ENCODE data around the gene ALG6.

Gene ALG6

DNA sequence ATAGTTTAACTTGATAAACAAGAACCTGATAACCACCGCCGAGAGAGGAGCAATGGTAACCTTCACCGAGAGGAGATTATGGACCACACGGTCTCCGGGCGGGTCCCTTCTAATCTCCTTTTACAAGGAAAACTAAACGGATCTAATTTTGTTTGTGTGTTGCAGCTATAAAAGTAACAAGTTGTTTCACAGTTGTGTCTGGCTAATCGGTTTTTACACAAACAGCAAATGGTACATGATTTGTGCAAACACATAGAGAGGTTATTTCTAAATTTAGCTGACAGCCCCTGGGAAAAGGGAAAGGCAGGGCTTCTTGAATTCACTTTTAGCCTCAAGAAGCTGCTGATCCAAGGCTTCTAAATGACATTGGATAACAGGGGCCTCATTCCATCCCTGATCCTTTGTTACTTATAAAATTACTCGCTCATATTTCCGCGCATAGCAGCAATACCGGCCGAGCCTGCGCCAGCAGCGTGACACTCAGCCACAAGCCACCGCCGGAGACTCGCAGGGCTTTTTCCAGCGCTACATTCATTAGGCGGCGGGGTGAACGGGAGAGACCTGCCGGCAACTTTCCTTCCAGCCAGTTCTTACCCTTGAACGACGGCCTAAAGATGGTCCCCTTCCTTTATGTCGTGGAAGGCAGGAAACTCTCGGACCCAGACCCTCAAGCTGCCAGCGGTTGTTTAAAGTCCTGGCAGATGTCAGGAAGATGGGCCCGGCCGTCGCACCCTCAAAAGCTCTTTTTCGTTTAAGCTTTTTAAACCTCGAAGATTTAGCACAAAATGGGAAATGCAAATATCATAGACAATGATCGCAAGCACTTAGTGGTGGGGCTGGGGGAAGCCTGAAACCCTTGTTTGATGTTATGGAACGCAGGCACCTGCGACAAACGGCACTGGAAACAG lies 40.7 kb upstream of the ALG6 start:
- no peak overlapping the region for H3K27ac ChIP-seq
- no peak for TF ChIP-seq Cebpa-rat (IDR thresholded peaks at IDR 0.05)
- peak overlapping the region in 4 of 11 experiments; percentile 6 to 53 (median 34); a peak in 6 of 22 replicates for H3K4me2 ChIP-seq
- peaks cover 0 to 6% (median 0%) of the 10 kb centered on the region in 11 experiments; a peak in 2 of 22 replicates for H3K36me3 ChIP-seq
- peak overlapping the region in 3 of 10 experiments; percentile 4 to 37 (median 11); a peak in 2 of 20 replicates for H3K4me3 ChIP-seq
- H4K20me1 ChIP-seq: peaks cover 0 to 51% (median 21%) of the 10 kb centered on the region in 11 experiments; a peak in 13 of 22 replicates
- H3K27me3 ChIP-seq: peaks cover 97 to 100% (median 100%) of the 10 kb centered on the region in 11 experiments
- H3K9me3 ChIP-seq (replicated peaks in 1 of 11): peaks cover 43 to 59% (median 49%) of the 10 kb centered on the region in 11 experiments
- H3K4me1 ChIP-seq: peaks cover 0 to 6% (median 0%) of the 10 kb centered on the region in 10 experiments; a peak in 3 of 20 replicates
- no peak overlapping the region for H3K9ac ChIP-seq

DNA sequence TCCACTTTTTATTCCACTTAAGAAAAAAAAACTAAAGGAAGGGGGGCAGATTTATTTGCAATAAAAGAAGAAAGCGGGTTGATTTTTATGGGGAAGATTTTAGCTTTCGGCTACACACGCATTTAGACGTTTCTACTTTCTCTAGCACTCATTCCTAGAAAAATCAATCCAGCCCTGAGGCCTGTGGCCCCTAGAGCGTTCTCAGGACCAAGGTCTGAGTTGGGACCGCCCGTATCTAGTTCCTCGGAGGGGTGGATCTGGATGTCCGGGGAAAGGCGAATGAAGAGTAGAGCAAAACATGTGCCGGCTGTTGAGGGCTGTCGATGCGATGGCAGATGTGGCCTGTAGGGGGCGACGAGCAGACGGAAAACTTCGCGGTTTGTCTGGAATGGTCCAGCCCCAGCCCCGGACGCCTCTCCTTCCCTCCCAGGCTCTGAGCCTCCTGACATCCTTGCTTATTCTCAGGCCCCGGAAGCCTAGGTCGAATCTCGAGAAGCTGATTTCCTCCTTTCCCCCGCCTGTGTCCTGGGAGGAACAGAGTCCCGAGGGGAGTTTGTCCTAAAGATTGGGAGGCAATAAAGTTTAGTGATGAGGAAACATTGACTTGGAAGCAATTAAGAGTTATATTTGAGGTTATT lies 39.9 kb upstream of the ALG6 start:
- Histone ChIP-seq H3K4me3 (peak overlapping the region in 3 of 10 experiments; percentile 4 to 37 (median 11); a peak in 2 of 20 replicates), H3K4me2 (peak overlapping the region in 7 of 11 experiments; percentile 0 to 53 (median 6); a peak in 8 of 22 replicates), H3K27me3 (peaks cover 89 to 100% (median 97%) of the 10 kb centered on the region in 11 experiments), H4K20me1 (peaks cover 0 to 43% (median 21%) of the 10 kb centered on the region in 11 experiments; a peak in 13 of 22 replicates), H3K27ac (no peak overlapping the region), H3K4me1 (peaks cover 0 to 2% (median 0%) of the 10 kb centered on the region in 10 experiments; a peak in 3 of 20 replicates), H3K9ac (no peak overlapping the region), H3K9me3 (replicated peaks in 1 of 11) (peaks cover 35 to 51% (median 41%) of the 10 kb centered on the region in 11 experiments), H3K36me3 (peaks cover 0 to 6% (median 0%) of the 10 kb centered on the region in 11 experiments; a peak in 2 of 22 replicates)
- no peak for TF ChIP-seq Cebpa-rat (IDR thresholded peaks at IDR 0.05)

DNA sequence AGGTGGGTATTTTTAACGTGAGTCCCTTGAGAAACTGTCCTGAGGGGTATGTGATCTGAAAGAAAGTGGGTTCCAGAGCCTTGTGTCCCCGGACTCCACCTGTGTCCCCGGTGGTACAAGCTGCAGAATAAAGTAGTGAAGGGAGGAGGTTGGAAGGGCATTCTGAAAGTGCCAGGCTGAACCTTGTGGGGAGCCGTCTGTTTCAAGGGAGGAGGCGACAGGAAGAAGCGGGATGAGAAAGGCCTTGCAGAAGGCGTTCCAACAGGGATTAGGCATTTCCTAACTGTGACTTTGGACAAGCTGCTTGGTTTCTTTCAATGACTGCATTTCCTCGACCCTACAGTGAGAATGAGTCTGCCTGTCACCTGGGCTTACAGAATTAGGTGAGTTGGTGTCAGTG lies 39.3 kb upstream of the ALG6 start:
- Histone ChIP-seq H3K4me3 (no peak overlapping the region), H3K27ac (no peak overlapping the region), H3K9me3 (replicated peaks in 1 of 11) (peaks cover 29 to 45% (median 35%) of the 10 kb centered on the region in 11 experiments), H3K27me3 (peaks cover 83 to 100% (median 91%) of the 10 kb centered on the region in 11 experiments), H3K9ac (no peak overlapping the region), H3K4me2 (no peak overlapping the region), H3K36me3 (peaks cover 0 to 4% (median 0%) of the 10 kb centered on the region in 11 experiments; a peak in 2 of 22 replicates), H4K20me1 (peaks cover 0 to 37% (median 21%) of the 10 kb centered on the region in 11 experiments; a peak in 13 of 22 replicates), H3K4me1 (no peaks in the 10 kb centered on the region; a peak in 1 of 20 replicates)
- no peak for TF ChIP-seq Cebpa-rat (IDR thresholded peaks at IDR 0.05)

DNA sequence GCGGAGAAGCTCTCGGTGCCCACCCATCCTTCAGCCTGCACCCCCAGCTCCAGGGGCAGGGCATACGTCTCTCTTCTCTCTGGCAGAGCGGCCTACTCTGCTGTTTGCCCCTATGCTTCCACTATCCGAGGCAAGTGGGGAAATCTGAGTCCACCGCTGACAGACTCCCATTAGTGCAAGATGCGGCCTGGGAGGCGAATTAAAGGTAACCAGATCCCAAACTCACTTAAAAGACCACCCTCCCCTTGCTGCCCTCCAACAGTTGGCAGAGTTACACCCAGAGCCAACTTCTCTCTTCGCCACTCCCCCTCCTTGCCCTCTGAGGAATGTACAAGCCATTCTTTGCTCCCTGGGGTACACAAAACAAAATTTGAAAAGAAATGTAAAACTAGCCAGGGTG lies 38.6 kb upstream of the ALG6 start:
- H3K27ac ChIP-seq: no peak overlapping the region
- H4K20me1 ChIP-seq: peaks cover 0 to 33% (median 17%) of the 10 kb centered on the region in 11 experiments; a peak in 13 of 22 replicates
- peaks cover 77 to 97% (median 85%) of the 10 kb centered on the region in 11 experiments for H3K27me3 ChIP-seq
- H3K9ac ChIP-seq: no peak overlapping the region
- H3K9me3 ChIP-seq (replicated peaks in 1 of 11): peaks cover 22 to 38% (median 29%) of the 10 kb centered on the region in 11 experiments
- no peaks in the 10 kb centered on the region; a peak in 2 of 22 replicates for H3K36me3 ChIP-seq
- no peaks in the 10 kb centered on the region for H3K4me1 ChIP-seq
- no peak overlapping the region for H3K4me3 ChIP-seq
- no peak overlapping the region for H3K4me2 ChIP-seq
- no peak for TF ChIP-seq Cebpa-rat (IDR thresholded peaks at IDR 0.05)

DNA sequence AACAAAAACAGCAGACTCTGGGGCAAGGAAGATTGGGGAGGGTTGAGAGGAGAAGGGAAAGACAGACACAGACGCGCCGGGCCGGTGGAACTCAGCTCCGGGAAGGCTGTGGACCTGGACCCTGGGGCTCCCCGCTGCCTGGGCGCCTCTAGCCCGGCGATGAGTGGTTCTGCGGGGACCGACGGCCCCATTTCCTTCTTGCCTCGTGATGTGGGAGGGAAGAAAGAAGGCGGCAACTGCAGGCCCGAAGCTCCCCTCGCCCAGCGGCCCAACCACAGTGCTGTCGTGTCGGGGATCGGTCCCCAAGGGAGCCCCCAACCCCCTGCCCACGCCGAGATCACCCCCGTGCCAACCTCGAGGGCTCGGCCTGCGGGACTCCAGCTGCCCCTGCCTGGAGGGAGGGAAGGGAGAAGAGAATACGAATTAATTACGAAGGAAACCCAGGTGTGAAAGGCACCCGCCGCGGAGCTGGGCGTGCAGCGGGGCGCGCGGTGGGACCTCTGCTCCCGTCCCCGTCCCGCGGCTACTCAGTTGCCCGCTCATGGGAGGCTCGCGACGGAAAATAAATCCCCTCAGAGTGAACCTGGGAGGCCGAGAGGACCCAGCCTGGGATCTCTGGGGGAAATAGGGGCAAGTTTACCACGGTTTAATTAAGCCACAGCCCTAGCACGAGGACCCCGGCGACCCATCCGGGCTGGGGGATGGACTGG lies 37.7 kb upstream of the ALG6 start:
- 0 out of 20 replicates have a peak overlapping the region, but pooled peaks of 1 of the 10 experiments have one; percentile 24 for H3K4me3 ChIP-seq
- no peak overlapping the region for H3K9ac ChIP-seq
- no peak overlapping the region for H3K4me2 ChIP-seq
- peaks cover 67 to 87% (median 75%) of the 10 kb centered on the region in 11 experiments for H3K27me3 ChIP-seq
- peaks cover 13 to 30% (median 20%) of the 10 kb centered on the region in 11 experiments; a peak in 21 of 22 replicates for H3K9me3 ChIP-seq (replicated peaks in 1 of 11)
- H3K4me1 ChIP-seq: no peaks in the 10 kb centered on the region
- H4K20me1 ChIP-seq: peaks cover 0 to 26% (median 9%) of the 10 kb centered on the region in 11 experiments; a peak in 10 of 22 replicates
- H3K36me3 ChIP-seq: no peaks in the 10 kb centered on the region
- TF ChIP-seq Cebpa-rat (IDR thresholded peaks at IDR 0.05): no peak
- no peak overlapping the region for H3K27ac ChIP-seq

DNA sequence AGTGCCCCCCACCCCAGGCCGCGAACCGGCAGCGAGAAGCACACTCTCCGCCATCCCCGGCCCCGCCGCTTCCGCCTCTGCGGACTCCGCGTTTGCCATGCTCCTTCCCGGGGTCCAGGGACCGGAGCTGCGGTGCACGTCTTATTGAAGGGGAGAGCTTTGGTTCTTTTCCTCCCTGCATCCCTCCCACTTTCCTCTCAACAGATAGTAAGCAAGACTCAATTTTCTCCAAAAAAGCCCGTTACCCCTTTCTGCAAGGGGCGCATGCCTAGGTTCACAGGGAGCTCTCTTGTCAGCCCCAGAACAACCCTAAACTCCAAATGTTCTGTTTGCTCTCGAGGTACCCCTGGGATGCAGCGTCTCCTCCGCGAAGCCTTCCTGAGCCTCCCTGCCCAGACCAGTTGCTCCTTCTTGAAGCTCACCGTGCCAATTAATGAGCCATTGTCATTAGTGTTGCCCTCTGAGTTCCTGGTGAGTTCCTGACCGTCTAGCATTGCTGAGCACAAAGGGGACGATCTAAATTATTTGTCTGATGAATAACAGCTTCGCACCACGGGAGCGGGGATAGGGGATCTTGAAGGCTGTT lies 37.0 kb upstream of the ALG6 start:
- no peak overlapping the region for H3K27ac ChIP-seq
- peaks cover 13 to 30% (median 20%) of the 10 kb centered on the region in 11 experiments; a peak in 21 of 22 replicates for H3K9me3 ChIP-seq (replicated peaks in 1 of 11)
- no peaks in the 10 kb centered on the region for H3K4me1 ChIP-seq
- TF ChIP-seq Cebpa-rat (IDR thresholded peaks at IDR 0.05): no peak
- H3K4me2 ChIP-seq: no peak overlapping the region
- H3K27me3 ChIP-seq: peaks cover 60 to 81% (median 68%) of the 10 kb centered on the region in 11 experiments
- no peak overlapping the region for H3K9ac ChIP-seq
- H3K4me3 ChIP-seq: no peak overlapping the region
- no peaks in the 10 kb centered on the region for H3K36me3 ChIP-seq
- H4K20me1 ChIP-seq: peaks cover 0 to 20% (median 9%) of the 10 kb centered on the region in 11 experiments; a peak in 10 of 22 replicates

DNA sequence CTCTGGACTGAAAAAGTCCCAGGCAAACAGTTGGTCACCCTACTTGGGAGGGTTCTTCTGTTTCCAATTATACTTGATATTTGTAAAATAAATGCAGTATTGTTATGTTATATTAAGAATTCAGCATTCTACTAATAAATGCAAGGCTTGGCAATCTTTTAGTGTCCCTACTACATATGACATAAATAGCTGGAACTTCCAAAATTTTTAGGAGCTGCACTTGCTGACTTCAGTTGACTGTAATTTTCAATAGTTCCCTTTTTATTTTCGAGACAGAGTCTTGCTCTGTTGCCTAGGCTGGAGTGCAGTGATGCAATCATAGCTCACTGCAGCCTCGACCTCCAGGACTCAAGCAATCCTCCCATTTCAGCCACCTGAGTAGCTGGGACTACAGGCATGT lies 25.0 kb upstream of the ALG6 start:
- H3K4me2 ChIP-seq: no peak overlapping the region
- no peak overlapping the region for H3K27ac ChIP-seq
- no peaks in the 10 kb centered on the region for H4K20me1 ChIP-seq
- H3K4me3 ChIP-seq: no peak overlapping the region
- no peak for TF ChIP-seq Cebpa-rat (IDR thresholded peaks at IDR 0.05)
- no peak overlapping the region for H3K9ac ChIP-seq
- H3K4me1 ChIP-seq: no peaks in the 10 kb centered on the region
- H3K27me3 ChIP-seq: no peaks in the 10 kb centered on the region
- H3K9me3 ChIP-seq (replicated peaks in 1 of 11): no peaks in the 10 kb centered on the region; a peak in 1 of 22 replicates
- H3K36me3 ChIP-seq: no peaks in the 10 kb centered on the region

DNA sequence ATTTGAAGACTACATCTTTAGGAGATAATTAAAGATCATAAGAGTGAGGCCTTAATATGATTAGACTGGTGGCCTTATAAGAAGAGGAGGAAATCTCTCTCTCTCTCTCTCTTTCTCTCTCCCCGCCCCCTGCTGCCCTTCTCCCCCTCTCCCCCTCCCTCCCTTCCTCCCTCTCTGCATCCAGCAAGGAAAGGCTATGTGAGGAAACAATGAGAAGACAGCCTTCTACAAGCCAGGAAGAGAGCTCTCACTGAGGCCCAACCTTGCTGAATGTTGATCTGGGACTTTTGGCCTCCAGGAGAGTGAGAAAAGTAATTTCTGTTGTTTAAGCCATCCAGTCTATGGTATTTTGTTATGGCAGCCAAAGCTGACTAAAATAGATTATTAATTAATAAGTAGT lies 23.5 kb upstream of the ALG6 start:
- Histone ChIP-seq H3K9me3 (replicated peaks in 1 of 11) (no peaks in the 10 kb centered on the region; a peak in 1 of 22 replicates), H3K9ac (no peak overlapping the region), H3K4me2 (no peak overlapping the region), H3K4me1 (no peaks in the 10 kb centered on the region), H4K20me1 (no peaks in the 10 kb centered on the region), H3K27me3 (no peaks in the 10 kb centered on the region), H3K36me3 (no peaks in the 10 kb centered on the region), H3K4me3 (no peak overlapping the region), H3K27ac (no peak overlapping the region)
- no peak for TF ChIP-seq Cebpa-rat (IDR thresholded peaks at IDR 0.05)

All from BLaER1 treated with 17β-estradiol and CSF1 and Interleukin-3, amounts not matched to agents 10 nM and 100 nM (cell line).